ENCODE measurements around the gene A2ML1.

DNA sequence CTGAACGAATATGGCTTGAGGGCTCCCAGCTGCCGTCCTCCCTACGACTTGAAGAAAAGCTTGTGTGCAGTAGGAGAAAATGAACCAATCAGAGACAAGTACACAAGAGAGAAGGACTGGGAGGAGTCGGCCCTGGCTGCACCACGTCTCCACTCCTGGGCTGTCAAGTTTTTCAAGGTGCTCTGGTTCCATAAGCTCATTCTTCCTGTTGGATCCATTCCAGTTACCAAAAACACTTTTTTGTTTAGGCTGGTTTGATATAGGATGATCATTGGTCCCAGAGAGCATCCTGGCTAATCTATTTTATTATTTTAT is 2.8 kb upstream of the A2ML1 start:
- TF ChIP-seq, protein P1, sequence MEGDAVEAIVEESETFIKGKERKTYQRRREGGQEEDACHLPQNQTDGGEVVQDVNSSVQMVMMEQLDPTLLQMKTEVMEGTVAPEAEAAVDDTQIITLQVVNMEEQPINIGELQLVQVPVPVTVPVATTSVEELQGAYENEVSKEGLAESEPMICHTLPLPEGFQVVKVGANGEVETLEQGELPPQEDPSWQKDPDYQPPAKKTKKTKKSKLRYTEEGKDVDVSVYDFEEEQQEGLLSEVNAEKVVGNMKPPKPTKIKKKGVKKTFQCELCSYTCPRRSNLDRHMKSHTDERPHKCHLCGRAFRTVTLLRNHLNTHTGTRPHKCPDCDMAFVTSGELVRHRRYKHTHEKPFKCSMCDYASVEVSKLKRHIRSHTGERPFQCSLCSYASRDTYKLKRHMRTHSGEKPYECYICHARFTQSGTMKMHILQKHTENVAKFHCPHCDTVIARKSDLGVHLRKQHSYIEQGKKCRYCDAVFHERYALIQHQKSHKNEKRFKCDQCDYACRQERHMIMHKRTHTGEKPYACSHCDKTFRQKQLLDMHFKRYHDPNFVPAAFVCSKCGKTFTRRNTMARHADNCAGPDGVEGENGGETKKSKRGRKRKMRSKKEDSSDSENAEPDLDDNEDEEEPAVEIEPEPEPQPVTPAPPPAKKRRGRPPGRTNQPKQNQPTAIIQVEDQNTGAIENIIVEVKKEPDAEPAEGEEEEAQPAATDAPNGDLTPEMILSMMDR (conservative IDR thresholded peaks at IDR 0.05) = no peak
- no peak for TF ChIP-seq ZFX (IDR thresholded peaks at IDR 0.05)

Measured in C4-2B (cell line).